IMR-90 (cell line): ENCODE measurements around the gene TENM4. TPM values are rescaled to one million over a fixed set of nuclear protein-coding genes. Genes with fewer than 3 reads are reported as not detected.

Experiments
- ATAC-seq: fragments of 200-7000 bp; cut with Tn5 transposase; 2 replicates; pipeline ENCODE4 v1.9.1; 2020; ENCODE audit warnings: low read depth, mild to moderate bottlenecking, moderate library complexity
- BruUV-seq: library from RNA; stranded (reverse); fragments of 400-500 nt; replicated peaks from 2 replicates; lab custom pipeline; 2021; lab: Mats Ljungman, UMichigan
- CTCF ChIA-PET: fragments of 300-600 bp; formaldehyde crosslinking; extraction: SDS; loops from one replicate; lab custom pipeline; 2021; ENCODE audit warnings: antibody characterized with exemption; lab: Yijun Ruan, JAX
- POLR2A ChIA-PET: fragments of 300-600 bp; sonication (Branson Sonifier 250); formaldehyde crosslinking; loops from one replicate; lab custom pipeline; 2022; ENCODE audit warnings: antibody characterized with exemption; ENCODE audit not compliant: unreplicated experiment; lab: Charles Lee
- DNase-seq: peaks from one replicate; pipeline ENCODE4 v3.0.0; 2013
- H2AFZ ChIP-seq: replicated peaks from 2 replicates; pipeline ENCODE3; 2013; ENCODE audit warnings: low read length, mild to moderate bottlenecking; ENCODE audit not compliant: poor library complexity
- H2AK5ac ChIP-seq: 2 replicates; pipeline ENCODE4 v1.6.1; 2013; ENCODE audit warnings: low read depth, low read length, inconsistent platforms
- H2AK9ac ChIP-seq: replicated peaks from 2 replicates; pipeline ENCODE3; 2013; ENCODE audit warnings: mild to moderate bottlenecking, low read depth, low read length, moderate library complexity; ENCODE audit not compliant: poor library complexity
- H2BK120ac ChIP-seq: 2 replicates; pipeline ENCODE4 v1.6.1; 2013; ENCODE audit warnings: low read depth, low read length, inconsistent platforms
- H2BK15ac ChIP-seq: 3 replicates; pipeline ENCODE4 v1.6.1; 2013; ENCODE audit warnings: low read depth, low read length, inconsistent platforms
- H2BK20ac ChIP-seq: 2 replicates; pipeline ENCODE4 v1.6.1; 2013; ENCODE audit warnings: low read depth, mild to moderate bottlenecking, inconsistent platforms, low read length, moderate library complexity
- H2BK5ac ChIP-seq: 2 replicates; pipeline ENCODE4 v1.6.1; 2013; ENCODE audit warnings: mild to moderate bottlenecking, low read depth, low read length, inconsistent platforms; ENCODE audit not compliant: poor library complexity, severe bottlenecking
- H3K14ac ChIP-seq: replicated peaks from 2 replicates; pipeline ENCODE4 v1.6.1; 2013; ENCODE audit warnings: low read depth, low read length, inconsistent platforms
- H3K18ac ChIP-seq: 2 replicates; pipeline ENCODE4 v1.6.1; 2013; ENCODE audit warnings: low read depth, low read length, control low read depth
- H3K23ac ChIP-seq: 2 replicates; pipeline ENCODE4 v1.6.1; 2013; ENCODE audit warnings: low read depth, low read length, inconsistent platforms
- H3K27ac ChIP-seq: 2 replicates; pipeline ENCODE4 v1.5.1; 2013; ENCODE audit warnings: mild to moderate bottlenecking, control low read depth, low read length; ENCODE audit not compliant: insufficient read depth
- H3K27me3 ChIP-seq: 2 replicates; pipeline ENCODE4 v1.6.1; 2013; ENCODE audit warnings: low read length; ENCODE audit not compliant: control insufficient read depth, insufficient read depth
- H3K36me3 ChIP-seq: 2 replicates; pipeline ENCODE4 v1.6.1; 2013; ENCODE audit warnings: low read length, mixed read lengths; ENCODE audit not compliant: control insufficient read depth, insufficient read depth
- H3K4ac ChIP-seq: 2 replicates; pipeline ENCODE4 v1.6.1; 2013; ENCODE audit warnings: low read depth, low read length, inconsistent platforms
- H3K4me1 ChIP-seq: 2 replicates; pipeline ENCODE4 v1.6.1; 2013; ENCODE audit warnings: low read length, mixed read lengths; ENCODE audit not compliant: control insufficient read depth, insufficient read depth
- H3K4me2 ChIP-seq: 2 replicates; pipeline ENCODE4 v1.6.1; 2013; ENCODE audit warnings: low read depth, mild to moderate bottlenecking, control low read depth, low read length, moderate library complexity
- H3K4me3 ChIP-seq: 2 replicates; pipeline ENCODE4 v1.5.1; 2013; ENCODE audit warnings: low read depth, mild to moderate bottlenecking, control low read depth, low read length, moderate library complexity; ENCODE audit not compliant: insufficient read depth
- H3K56ac ChIP-seq: 2 replicates; pipeline ENCODE4 v1.6.1; 2013; ENCODE audit warnings: low read length, inconsistent platforms; ENCODE audit not compliant: insufficient read depth; ENCODE audit errors: extremely low read depth
- H3K79me1 ChIP-seq, 2 experiments: 2 replicates each; pipeline ENCODE4 v1.6.1; 2013; ENCODE audit warnings: low read length in 2 of 2, inconsistent platforms in 1 of 2, low read depth in 1 of 2
- H3K9ac ChIP-seq: 2 replicates; pipeline ENCODE4 v1.6.1; 2013; ENCODE audit warnings: low read depth, low read length, control low read depth
- H3K9me1 ChIP-seq: 2 replicates; pipeline ENCODE4 v1.6.1; 2013; ENCODE audit warnings: low read length, inconsistent platforms; ENCODE audit not compliant: insufficient read depth
- H3K9me3 ChIP-seq: 2 replicates; pipeline ENCODE4 v1.6.1; 2013; ENCODE audit warnings: low read length; ENCODE audit not compliant: control insufficient read depth, insufficient read depth
- H4K20me1 ChIP-seq: 2 replicates; pipeline ENCODE4 v1.6.1; 2013; ENCODE audit warnings: low read length, inconsistent platforms; ENCODE audit not compliant: insufficient read depth
- H4K5ac ChIP-seq: 2 replicates; pipeline ENCODE4 v1.6.1; 2013; ENCODE audit warnings: mild to moderate bottlenecking, low read depth, low read length, control low read depth
- H4K8ac ChIP-seq, 2 experiments: 2 replicates each; pipeline ENCODE4 v1.6.1; 2013; ENCODE audit warnings: low read depth in 2 of 2, low read length in 2 of 2, control low read depth in 1 of 2, inconsistent platforms in 1 of 2
- H4K91ac ChIP-seq: 2 replicates; pipeline ENCODE4 v1.6.1; 2013; ENCODE audit warnings: low read depth, low read length, inconsistent platforms; ENCODE audit not compliant: insufficient read depth
- BHLHE40 ChIP-seq: fragments of 150-350 bp; IDR thresholded peaks from 2 replicates; pipeline ENCODE4 v1.6.1; 2016; ENCODE audit warnings: mild to moderate bottlenecking, low read depth, low read length
- CEBPB ChIP-seq: IDR thresholded peaks from 2 replicates; pipeline ENCODE4 v1.6.1; 2012; ENCODE audit warnings: low read depth, low read length, improper control_type of control experiment
- CHD1 ChIP-seq: IDR thresholded peaks from 2 replicates; pipeline ENCODE4 v1.6.1; 2012; ENCODE audit warnings: low read depth, low read length, improper control_type of control experiment
- MAFK ChIP-seq: IDR thresholded peaks from 2 replicates; pipeline ENCODE4 v1.6.1; 2012; ENCODE audit warnings: low read depth, low read length, improper control_type of control experiment
- MXI1 ChIP-seq: IDR thresholded peaks from 2 replicates; pipeline ENCODE4 v1.6.1; 2012; ENCODE audit warnings: low read depth, mild to moderate bottlenecking, low read length, moderate library complexity, borderline replicate concordance
- RAD21 ChIP-seq: IDR thresholded peaks from 2 replicates; pipeline ENCODE4 v1.6.1; 2012; ENCODE audit warnings: low read length, improper control_type of control experiment
- RFX5 ChIP-seq: IDR thresholded peaks from 2 replicates; pipeline ENCODE4 v1.8.0; 2012; ENCODE audit warnings: low read depth, mild to moderate bottlenecking, low read length, moderate library complexity
- SMC3 ChIP-seq: fragments of 150-350 bp; IDR thresholded peaks from 2 replicates; pipeline ENCODE4 v1.6.1; 2016; ENCODE audit warnings: low read depth, mild to moderate bottlenecking, antibody characterized with exemption, low read length, moderate library complexity
- WGBS, 2 experiments: methylation state at CpG; one replicate each; pipeline versions ENCODE4 v1.1.5 to v1.1.7; 2013; ENCODE audit warnings: missing lambda C conversion rate in 2 of 2; ENCODE audit not compliant: insufficient read length in 1 of 2; ENCODE audit errors: extremely low coverage in 2 of 2; 5-methylcytosine and 5-hydroxymethylcytosine counted together
- dilution Hi-C: fragments of 300-500 bp; cut with HindIII; formaldehyde crosslinking; loops from one replicate; pipeline ENCODE4 v1.14.3; 2018; ENCODE audit warnings: low sequenced_read_pairs; ENCODE audit not compliant: unreplicated experiment
- in situ Hi-C: fragments of 300-500 bp; cut with MboI; formaldehyde crosslinking; loops from 3 replicates; pipeline ENCODE4 v1.14.3; 2019; ENCODE audit warnings: low sequenced_read_pairs, inconsistent platforms, mixed read lengths
- intact Hi-C: fragments of 100-400 bp; cut with micrococcal nuclease; formaldehyde crosslinking; loops from 2 replicates; pipeline ENCODE4 v1.10.0; 2022
- polyA plus RNA-seq, 3 experiments: library from polyadenylated mRNA; depleted of rRNA; stranded (reverse); fragments of >200 nt; gene quantifications; 2 replicates each; pipeline ENCODE4 v1.2.3, GENCODE V29; 2012; ENCODE audit warnings: low replicate concordance in 1 of 3
- total RNA-seq: library from RNA; depleted of rRNA; stranded (reverse); fragments of >200 nt; gene quantifications from 2 replicates; pipeline ENCODE4 v1.2.3, GENCODE V29; 2012

Gene TENM4
- total and polyA plus RNA-seq, 2 of the 4 experiments (the other 2 are of a cell fraction), result 7.4 to 9.0 TPM

GRCh38 chr11:78922859-78923625, 517.8 kb downstream of the TENM4 start:
- in situ Hi-C loops (no loop called here), intact Hi-C loops (no loop called here), dilution Hi-C loops (no loop called here)
- no peaks in the 10 kb centered on the region for H3K9me3 ChIP-seq
- POLR2A ChIA-PET, result no interaction called here
- H3K56ac ChIP-seq, result no peak overlapping the region
- TF ChIP-seq MXI1 (no peak), RFX5 (no peak), CEBPB (no peak), MAFK (no peak), CHD1 (no peak), SMC3 (no peak), RAD21 (no peak), BHLHE40 (no peak)
- H3K36me3 ChIP-seq, result no peaks in the 10 kb centered on the region
- H2BK120ac ChIP-seq, result no peak overlapping the region
- H3K14ac ChIP-seq, result no peak overlapping the region; the same call in 1 of the 2 replicates
- no peak overlapping the region for H3K27ac ChIP-seq
- no peak overlapping the region for H4K5ac ChIP-seq
- no peak overlapping the region for H3K18ac ChIP-seq
- CTCF ChIA-PET, result no interaction called here
- H3K9me1 ChIP-seq, result no peaks in the 10 kb centered on the region
- H2BK5ac ChIP-seq, result no peak overlapping the region
- 89% methylated on average over 2 of the region's 5 CpGs; no CpG with 5 or more reads in 1 of the 2 experiments for WGBS, 2 experiments
- H2AK5ac ChIP-seq, result no peak overlapping the region
- no peak for DNase-seq
- H3K27me3 ChIP-seq, result no peaks in the 10 kb centered on the region
- H3K79me1 ChIP-seq, result no peaks in the 10 kb centered on the region
- no peak overlapping the region for H2BK20ac ChIP-seq
- no peak overlapping the region for H2AK9ac ChIP-seq
- no peak overlapping the region for H3K4me3 ChIP-seq
- H3K4me1 ChIP-seq, result peaks cover 2% of the 10 kb centered on the region; the same call in 1 of the 2 replicates
- H2AFZ ChIP-seq, result no peak overlapping the region
- H3K23ac ChIP-seq, result no peak overlapping the region
- no peaks in the 10 kb centered on the region for H4K20me1 ChIP-seq
- no peak overlapping the region for H2BK15ac ChIP-seq
- H3K9ac ChIP-seq, result no peak overlapping the region
- no peak overlapping the region for H3K4ac ChIP-seq
- no peak overlapping the region for H4K8ac ChIP-seq
- BruUV-seq, result no TSS peak
- no peak overlapping the region for H3K4me2 ChIP-seq
- no peak overlapping the region for H4K91ac ChIP-seq
- no peak for ATAC-seq
